ENCODE measurements around the gene HLF.

HLF gene

DNA sequence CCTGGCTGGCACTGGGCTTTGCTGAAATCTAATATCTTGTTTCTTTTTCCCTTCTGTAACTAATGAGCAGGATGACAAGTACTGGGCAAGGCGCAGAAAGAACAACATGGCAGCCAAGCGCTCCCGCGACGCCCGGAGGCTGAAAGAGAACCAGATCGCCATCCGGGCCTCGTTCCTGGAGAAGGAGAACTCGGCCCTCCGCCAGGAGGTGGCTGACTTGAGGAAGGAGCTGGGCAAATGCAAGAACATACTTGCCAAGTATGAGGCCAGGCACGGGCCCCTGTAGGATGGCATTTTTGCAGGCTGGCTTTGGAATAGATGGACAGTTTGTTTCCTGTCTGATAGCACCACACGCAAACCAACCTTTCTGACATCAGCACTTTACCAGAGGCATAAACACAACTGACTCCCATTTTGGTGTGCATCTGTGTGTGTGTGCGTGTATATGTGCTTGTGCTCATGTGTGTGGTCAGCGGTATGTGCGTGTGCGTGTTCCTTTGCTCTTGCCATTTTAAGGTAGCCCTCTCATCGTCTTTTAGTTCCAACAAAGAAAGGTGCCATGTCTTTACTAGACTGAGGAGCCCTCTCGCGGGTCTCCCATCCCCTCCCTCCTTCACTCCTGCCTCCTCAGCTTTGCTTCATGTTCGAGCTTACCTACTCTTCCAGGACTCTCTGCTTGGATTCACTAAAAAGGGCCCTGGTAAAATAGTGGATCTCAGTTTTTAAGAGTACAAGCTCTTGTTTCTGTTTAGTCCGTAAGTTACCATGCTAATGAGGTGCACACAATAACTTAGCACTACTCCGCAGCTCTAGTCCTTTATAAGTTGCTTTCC, 56.0 kb downstream of the HLF start:
- no peak for DNase-seq (ENCODE audit: low read depth in 2 of 2)
- TF ChIP-seq CTCF (IDR thresholded peaks at IDR 0.05; ENCODE audit: low read depth, low read length) = no peak
- no peak overlapping the region for H3K4me3 ChIP-seq (replicated peaks in 1 of 2; ENCODE audit: low read depth in 2 of 2, low read length in 2 of 2)

DNA sequence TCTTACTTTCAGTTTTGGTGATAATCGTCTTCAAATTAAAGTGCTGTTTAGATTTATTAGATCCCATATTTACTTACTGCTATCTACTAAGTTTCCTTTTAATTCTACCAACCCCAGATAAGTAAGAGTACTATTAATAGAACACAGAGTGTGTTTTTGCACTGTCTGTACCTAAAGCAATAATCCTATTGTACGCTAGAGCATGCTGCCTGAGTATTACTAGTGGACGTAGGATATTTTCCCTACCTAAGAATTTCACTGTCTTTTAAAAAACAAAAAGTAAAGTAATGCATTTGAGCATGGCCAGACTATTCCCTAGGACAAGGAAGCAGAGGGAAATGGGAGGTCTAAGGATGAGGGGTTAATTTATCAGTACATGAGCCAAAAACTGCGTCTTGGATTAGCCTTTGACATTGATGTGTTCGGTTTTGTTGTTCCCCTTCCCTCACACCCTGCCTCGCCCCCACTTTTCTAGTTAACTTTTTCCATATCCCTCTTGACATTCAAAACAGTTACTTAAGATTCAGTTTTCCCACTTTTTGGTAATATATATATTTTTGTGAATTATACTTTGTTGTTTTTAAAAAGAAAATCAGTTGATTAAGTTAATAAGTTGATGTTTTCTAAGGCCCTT, 56.8 kb downstream of the HLF start:
- H3K4me3 ChIP-seq (replicated peaks in 1 of 2; ENCODE audit: low read depth in 2 of 2, low read length in 2 of 2) = no peak overlapping the region
- DNase-seq (ENCODE audit: low read depth in 2 of 2) = no peak
- no peak for TF ChIP-seq CTCF (IDR thresholded peaks at IDR 0.05; ENCODE audit: low read depth, low read length)

GRCh38 chr17:55322453-55322985, 57.8 kb downstream of the HLF start:
- no peak for TF ChIP-seq CTCF (IDR thresholded peaks at IDR 0.05; ENCODE audit: low read depth, low read length)

GRCh38 chr17:55323518-55324295, 58.9 kb downstream of the HLF start:
- TF ChIP-seq CTCF (IDR thresholded peaks at IDR 0.05; ENCODE audit: low read depth, low read length) = no peak
- no peak for DNase-seq (ENCODE audit: low read depth in 2 of 2)
- no peak overlapping the region for H3K4me3 ChIP-seq (replicated peaks in 1 of 2; ENCODE audit: low read depth in 2 of 2, low read length in 2 of 2)

More at GRCh38 chr17:55322453-55322985, 57.8 kb downstream of the HLF start:
- DNase-seq (ENCODE audit: low read depth in 2 of 2) = no peak
- no peak overlapping the region for H3K4me3 ChIP-seq (replicated peaks in 1 of 2; ENCODE audit: low read depth in 2 of 2, low read length in 2 of 2)

- no peak for TF ChIP-seq CTCF (IDR thresholded peaks at IDR 0.05; ENCODE audit: low read depth, low read length)
- DNase-seq (ENCODE audit: low read depth in 2 of 2) = no peak
- no peak overlapping the region for H3K4me3 ChIP-seq (replicated peaks in 1 of 2; ENCODE audit: low read depth in 2 of 2, low read length in 2 of 2)
Measured at GRCh38 chr17:55324296-55324978, 59.7 kb downstream of the HLF start.

DNA sequence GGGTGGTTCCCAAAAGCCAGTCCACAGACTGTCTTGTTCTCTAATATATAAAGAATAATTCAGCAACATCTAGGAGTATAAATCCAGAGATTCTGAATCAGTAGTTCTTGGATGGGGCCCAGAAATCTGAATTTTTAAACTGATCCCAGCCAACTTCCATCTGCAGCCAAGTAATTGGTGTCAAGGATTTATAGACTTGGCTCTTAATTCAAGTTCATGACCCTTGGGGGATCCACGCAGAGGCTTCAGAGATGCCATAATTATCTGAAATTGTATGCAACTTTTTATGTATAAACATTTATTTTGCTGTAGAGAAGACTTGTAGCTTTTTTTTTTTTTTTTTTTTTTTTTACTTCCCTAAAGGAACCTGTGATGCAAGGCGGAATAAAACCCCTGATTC, 60.6 kb downstream of the HLF start:
- DNase-seq (ENCODE audit: low read depth in 2 of 2) = no peak
- no peak for TF ChIP-seq CTCF (IDR thresholded peaks at IDR 0.05; ENCODE audit: low read depth, low read length)

More for the DNA sequence above, 60.6 kb downstream of the HLF start:
- no peak overlapping the region for H3K4me3 ChIP-seq (replicated peaks in 1 of 2; ENCODE audit: low read depth in 2 of 2, low read length in 2 of 2)
